ENCODE measurements around the gene IMMT.

DNA sequence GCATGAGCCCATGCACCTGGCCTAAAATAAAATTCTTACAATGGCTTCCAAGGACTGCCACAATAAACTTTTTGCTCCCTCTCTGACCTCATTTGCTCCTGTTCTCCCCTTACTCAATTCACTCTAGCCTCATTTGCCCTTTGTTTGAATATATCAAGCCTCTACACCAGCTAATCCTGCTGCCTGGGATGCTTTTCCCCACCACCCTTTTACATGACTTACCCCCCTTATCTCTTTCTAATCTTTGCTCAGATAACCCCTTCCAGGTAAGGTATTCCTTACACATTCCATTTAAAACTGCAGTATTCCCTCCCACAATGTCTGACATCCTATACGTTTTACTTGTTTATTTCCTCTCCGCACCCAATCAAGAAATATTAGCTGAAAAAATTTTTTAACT is 22.7 kb downstream of the IMMT start:
- no peak for TF ChIP-seq CTCF (IDR thresholded peaks at IDR 0.05; ENCODE audit: insufficient read depth, low read depth, low read length)
- TF ChIP-seq EZH2 (IDR thresholded peaks at IDR 0.05; ENCODE audit: insufficient read depth, low read length) = no peak

Measured in astrocyte (in vitro differentiated cells and primary cell).